ENCODE results near the gene CAPN9. TPM values are rescaled to one million over a fixed set of nuclear protein-coding genes. Genes with fewer than 3 reads are reported as not detected.

The CAPN9 gene
- total RNA-seq, 4 donors from 2014 or later, result 13.1 TPM; not detected in 3

GRCh38 chr1:230786385-230786753, 39.2 kb downstream of the CAPN9 start:
- WGBS, 2 donors, result 89 to 93% methylated on average over 3 of the region's 3 CpGs
- Histone ChIP-seq H3K9me3 (no peaks in the 10 kb centered on the region), H3K36me3 (no peaks in the 10 kb centered on the region), H3K27me3 (no peaks in the 10 kb centered on the region), H3K4me3 (no peak overlapping the region), H3K27ac (no peak overlapping the region), H3K4me1 (no peaks in the 10 kb centered on the region)
- TF ChIP-seq EP300 (IDR thresholded peaks at IDR 0.05), result no peak
- TF ChIP-seq CTCF (IDR thresholded peaks at IDR 0.05), result no peak
- no peak for TF ChIP-seq POLR2A (IDR thresholded peaks at IDR 0.05)
- no peak for DNase-seq (ENCODE audit: low spot score in 2 of 2)

- no peaks in the 10 kb centered on the region for H3K9me3 ChIP-seq
- TF ChIP-seq EP300 (IDR thresholded peaks at IDR 0.05), result no peak
- TF ChIP-seq CTCF (IDR thresholded peaks at IDR 0.05), result no peak
- no peak for TF ChIP-seq POLR2A (IDR thresholded peaks at IDR 0.05)
- no peak overlapping the region for H3K4me3 ChIP-seq
- no peaks in the 10 kb centered on the region for H3K4me1 ChIP-seq
- 85 to 95% methylated on average over 7 of the region's 7 CpGs for WGBS, 2 donors
- DNase-seq (ENCODE audit: low spot score in 2 of 2), result no peak
- H3K36me3 ChIP-seq, result no peaks in the 10 kb centered on the region
- H3K27me3 ChIP-seq, result no peaks in the 10 kb centered on the region
- no peak overlapping the region for H3K27ac ChIP-seq
Measured at GRCh38 chr1:230787471-230787870, 40.3 kb downstream of the CAPN9 start.

- TF ChIP-seq POLR2A (IDR thresholded peaks at IDR 0.05), result no peak
- TF ChIP-seq EP300 (IDR thresholded peaks at IDR 0.05), result no peak
- no peak for TF ChIP-seq CTCF (IDR thresholded peaks at IDR 0.05)
- WGBS, 2 donors, result 89 to 97% methylated on average over 10 of the region's 10 CpGs
- DNase-seq (ENCODE audit: low spot score in 2 of 2), result no peak
Measured at GRCh38 chr1:230788561-230789275, 41.5 kb downstream of the CAPN9 start.

GRCh38 chr1:230790026-230790425, 42.8 kb downstream of the CAPN9 start:
- no peak for DNase-seq (ENCODE audit: low spot score in 2 of 2)
- Histone ChIP-seq H3K4me1 (peaks cover 0 to 10% (median 5%) of the 10 kb centered on the region in 4 donors), H3K36me3 (no peaks in the 10 kb centered on the region), H3K4me3 (no peak overlapping the region), H3K27me3 (no peaks in the 10 kb centered on the region), H3K9me3 (no peaks in the 10 kb centered on the region), H3K27ac (no peak overlapping the region)
- TF ChIP-seq CTCF (IDR thresholded peaks at IDR 0.05) (no peak), EP300 (IDR thresholded peaks at IDR 0.05) (no peak)
- WGBS, 2 donors, result 82 to 83% methylated on average over 5 of the region's 5 CpGs

More at GRCh38 chr1:230788561-230789275, 41.5 kb downstream of the CAPN9 start:
- no peak overlapping the region for H3K27ac ChIP-seq
- no peak overlapping the region for H3K4me3 ChIP-seq
- no peaks in the 10 kb centered on the region for H3K27me3 ChIP-seq
- H3K36me3 ChIP-seq, result no peaks in the 10 kb centered on the region
- peaks cover 0 to 4% (median 1%) of the 10 kb centered on the region in 4 donors for H3K4me1 ChIP-seq
- no peaks in the 10 kb centered on the region for H3K9me3 ChIP-seq

GRCh38 chr1:230791986-230792564, 44.9 kb downstream of the CAPN9 start:
- Histone ChIP-seq H3K27me3 (no peaks in the 10 kb centered on the region), H3K9me3 (no peaks in the 10 kb centered on the region), H3K27ac (no peak overlapping the region), H3K4me1 (peaks cover 0 to 10% (median 5%) of the 10 kb centered on the region in 4 donors), H3K4me3 (no peak overlapping the region), H3K36me3 (no peaks in the 10 kb centered on the region)
- TF ChIP-seq CTCF (IDR thresholded peaks at IDR 0.05), result no peak
- no peak for TF ChIP-seq EP300 (IDR thresholded peaks at IDR 0.05)
- no peak for TF ChIP-seq POLR2A (IDR thresholded peaks at IDR 0.05)
- DNase-seq (ENCODE audit: low spot score in 2 of 2), result no peak
- WGBS, 2 donors, result 54 to 66% methylated on average over 5 of the region's 5 CpGs

Measured in tibial nerve (tissue), 4 donors.